Measurements from ENCODE around the gene NINJ1. TPM values are rescaled to one million over a fixed set of nuclear protein-coding genes. Genes with fewer than 3 reads are reported as not detected.

NINJ1 gene
- total RNA-seq, 1 donor from 2014 or later: 46.6 TPM

DNA sequence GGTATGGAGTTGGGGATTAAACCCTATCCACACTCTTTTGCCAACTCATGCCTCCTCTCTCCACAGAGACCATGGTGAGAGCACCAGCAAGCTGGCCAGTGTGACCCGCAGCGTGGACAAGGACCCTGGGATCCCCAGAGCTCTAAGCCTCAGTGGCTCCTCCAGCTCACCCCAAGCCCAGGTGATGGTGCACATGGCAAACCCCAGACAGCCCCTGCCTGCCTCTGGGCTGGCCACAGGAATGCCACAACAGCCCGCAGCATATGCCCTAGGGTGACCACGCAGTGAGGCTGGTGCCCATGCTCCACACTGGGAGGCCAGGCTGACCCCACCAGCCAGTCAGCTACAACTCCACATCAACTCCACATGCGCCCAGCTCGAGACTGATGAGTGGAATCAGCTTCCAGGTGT is 49.6 kb downstream of the NINJ1 start:
- no peak overlapping the region for H3K4me3 ChIP-seq
- H3K4me1 ChIP-seq: peaks cover 9% of the 10 kb centered on the region
- no peak overlapping the region for H3K27ac ChIP-seq
- no peak for ATAC-seq
- H3K27me3 ChIP-seq (ENCODE audit: low read depth): no peaks in the 10 kb centered on the region
- DNase-seq: peak; percentile 31
- TF ChIP-seq CTCF (IDR thresholded peaks at IDR 0.05): no peak
- H3K9me3 ChIP-seq: no peaks in the 10 kb centered on the region
- intact Hi-C loops (cut with DNase I): no loop called here
- H3K36me3 ChIP-seq: no peaks in the 10 kb centered on the region

DNA sequence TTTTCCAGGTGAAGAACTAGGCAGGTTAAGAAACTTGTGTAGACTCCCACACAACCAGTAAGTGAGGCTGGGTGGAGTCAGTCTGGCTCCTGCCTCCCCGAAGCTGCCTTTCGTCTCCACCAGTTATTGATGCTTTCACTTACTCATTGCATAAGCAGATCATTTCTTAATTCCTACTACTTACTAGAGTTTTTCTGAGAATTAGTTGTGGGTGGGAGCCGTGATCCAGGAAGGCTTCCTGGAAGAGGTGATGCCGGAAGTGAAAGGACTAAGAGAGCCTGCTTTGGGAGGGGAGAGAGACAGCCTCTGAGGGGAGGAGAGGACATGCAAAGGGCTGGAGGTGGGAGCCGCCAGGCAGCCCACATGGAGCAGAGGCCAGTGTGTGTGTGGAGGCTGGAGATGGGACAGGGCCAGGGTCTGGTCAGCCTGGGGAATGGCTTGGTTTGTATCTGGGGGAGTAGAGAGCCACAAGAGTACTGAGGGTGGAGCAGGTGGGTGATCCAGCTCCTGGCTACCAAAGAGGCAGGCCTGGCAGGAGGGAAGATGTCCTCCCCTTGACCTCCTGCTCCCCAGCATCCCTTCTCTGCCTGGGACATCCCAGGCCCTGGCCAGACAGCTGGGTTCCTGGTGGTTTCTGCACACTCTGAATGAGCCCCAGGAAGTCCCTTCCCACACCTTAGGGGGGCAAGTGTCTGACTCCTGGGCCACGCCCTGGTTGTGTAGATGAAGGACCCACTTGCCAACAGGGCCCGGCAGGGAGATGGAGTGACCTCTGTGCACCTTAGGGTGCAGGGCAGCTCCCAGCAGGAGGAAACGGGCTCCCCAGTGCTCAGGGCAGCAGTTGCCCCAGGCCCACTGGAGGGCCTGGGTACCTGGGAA is 50.2 kb downstream of the NINJ1 start:
- H3K4me3 ChIP-seq: no peak overlapping the region
- H3K4me1 ChIP-seq: peaks cover 9% of the 10 kb centered on the region
- H3K27ac ChIP-seq: peak overlapping the region; percentile 61
- ATAC-seq: peak; percentile 53 to 75
- intact Hi-C loops (cut with DNase I): no loop called here
- peak; percentile 54 for DNase-seq
- H3K36me3 ChIP-seq: no peaks in the 10 kb centered on the region
- no peak for TF ChIP-seq CTCF (IDR thresholded peaks at IDR 0.05)
- H3K27me3 ChIP-seq (ENCODE audit: low read depth): no peaks in the 10 kb centered on the region
- H3K9me3 ChIP-seq: no peaks in the 10 kb centered on the region

GRCh38 chr9:93082841-93083411 is 51.1 kb downstream of the NINJ1 start:
- DNase-seq (peak; percentile 54), ATAC-seq (peak; percentile 48 to 49)
- TF ChIP-seq CTCF (IDR thresholded peaks at IDR 0.05): no peak
- Histone ChIP-seq H3K9me3 (no peaks in the 10 kb centered on the region), H3K36me3 (no peaks in the 10 kb centered on the region), H3K4me3 (no peak overlapping the region), H3K4me1 (peaks cover 9% of the 10 kb centered on the region), H3K27ac (peak overlapping the region; percentile 61), H3K27me3 (ENCODE audit: low read depth) (no peaks in the 10 kb centered on the region)
- intact Hi-C loops (cut with DNase I): no loop called here

DNA sequence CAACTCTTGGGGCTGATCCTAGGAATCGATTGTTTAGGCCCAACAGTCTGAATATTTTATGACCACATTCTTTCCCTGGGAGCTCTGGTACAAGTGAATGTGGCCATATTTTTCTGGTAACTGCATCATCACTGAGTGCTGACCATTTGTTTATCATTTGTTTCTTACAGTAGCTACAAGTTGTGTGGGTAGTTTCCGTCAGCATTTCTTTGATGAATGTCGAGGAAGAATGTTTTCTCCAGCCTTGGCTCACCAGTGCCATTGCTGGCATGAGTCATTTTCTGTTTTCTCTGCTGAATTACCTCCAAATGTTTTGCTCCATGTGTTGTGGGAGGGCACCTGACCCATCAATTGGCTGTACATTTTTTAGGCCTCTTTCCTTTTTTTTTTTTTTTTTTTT is 52.1 kb downstream of the NINJ1 start:
- Histone ChIP-seq H3K27ac (no peak overlapping the region), H3K9me3 (no peaks in the 10 kb centered on the region), H3K4me3 (no peak overlapping the region), H3K27me3 (ENCODE audit: low read depth) (no peaks in the 10 kb centered on the region), H3K36me3 (no peaks in the 10 kb centered on the region), H3K4me1 (peaks cover 9% of the 10 kb centered on the region)
- intact Hi-C loops (cut with DNase I): no loop called here
- no peak for DNase-seq
- no peak for ATAC-seq
- TF ChIP-seq CTCF (IDR thresholded peaks at IDR 0.05): no peak

- TF ChIP-seq CTCF (IDR thresholded peaks at IDR 0.05): no peak
- DNase-seq: peak; percentile 41
- H3K4me1 ChIP-seq: peaks cover 9% of the 10 kb centered on the region
- no peak overlapping the region for H3K4me3 ChIP-seq
- no peak overlapping the region for H3K27ac ChIP-seq
- no peaks in the 10 kb centered on the region for H3K27me3 ChIP-seq (ENCODE audit: low read depth)
- intact Hi-C loops (cut with DNase I): no loop called here
- no peak for ATAC-seq
- no peaks in the 10 kb centered on the region for H3K36me3 ChIP-seq
- H3K9me3 ChIP-seq: no peaks in the 10 kb centered on the region
Observed at GRCh38 chr9:93081081-93081529, 52.9 kb downstream of the NINJ1 start.
